HG03280 (cell line): ENCODE data around the gene TMEM95.

Source experiments
- ATAC-seq: cut with Tn5 transposase; IDR thresholded peaks from one replicate; pipeline ENCODE4 v1.9.1; 2021; ENCODE audit warnings: mild to moderate bottlenecking, moderate library complexity; ENCODE audit not compliant: unreplicated experiment

The TMEM95 gene

GRCh38 chr17:7374353-7374752 lies 19.4 kb downstream of the TMEM95 start:
- no peak for ATAC-seq

- ATAC-seq: no peak
Measured at GRCh38 chr17:7379134-7379533, 24.2 kb downstream of the TMEM95 start.

- ATAC-seq: no peak
Measured at GRCh38 chr17:7380321-7380720, 25.4 kb downstream of the TMEM95 start.

- ATAC-seq: no peak
Measured at GRCh38 chr17:7380855-7381683, 26.1 kb downstream of the TMEM95 start, which contains the start of gene TNK1. TSS of gene TNK1 (plus strand) at chr17:7381089. CDS start at chr17:7382927, 1,838 bp downstream.

GRCh38 chr17:7382901-7383300 lies 27.9 kb downstream of the TMEM95 start:
- ATAC-seq: no peak

- no peak for ATAC-seq
Measured at GRCh38 chr17:7383371-7383741, 28.4 kb downstream of the TMEM95 start.

GRCh38 chr17:7383742-7384488 lies 29.0 kb downstream of the TMEM95 start:
- peak; percentile 84 for ATAC-seq

- no peak for ATAC-seq
Measured at GRCh38 chr17:7384489-7385081, 29.6 kb downstream of the TMEM95 start.

GRCh38 chr17:7388856-7389255 lies 33.9 kb downstream of the TMEM95 start:
- ATAC-seq: no peak

GRCh38 chr17:7389924-7390910 lies 35.3 kb downstream of the TMEM95 start:
- no peak for ATAC-seq

GRCh38 chr17:7391307-7391706 lies 36.4 kb downstream of the TMEM95 start:
- no peak for ATAC-seq

GRCh38 chr17:7392696-7393612 lies 38.0 kb downstream of the TMEM95 start:
- ATAC-seq: no peak

GRCh38 chr17:7393613-7394451 lies 38.9 kb downstream of the TMEM95 start:
- peak; percentile 38 for ATAC-seq

GRCh38 chr17:7394452-7395191 lies 39.7 kb downstream of the TMEM95 start, which contains the start of gene PLSCR3:
TSS of gene PLSCR3 (minus strand) at chr17:7394525. CDS start at chr17:7394110, 415 bp downstream.
- peak; percentile 79 for ATAC-seq

GRCh38 chr17:7396147-7396546 lies 41.2 kb downstream of the TMEM95 start:
- no peak for ATAC-seq

GRCh38 chr17:7398612-7399011 lies 43.7 kb downstream of the TMEM95 start:
- ATAC-seq: no peak

- ATAC-seq: no peak
Measured at GRCh38 chr17:7403043-7403726, 48.2 kb downstream of the TMEM95 start.
